Breast epithelium (tissue), 3 donors: ENCODE data around the gene GABARAP.

Experiments used
- CTCF ChIP-seq, 3 donors: fragments of 450-650 bp; IDR thresholded peaks; one replicate each; pipeline ENCODE4 v1.5.1; 2016 to 2017; ENCODE audit warnings: antibody characterized with exemption in 3 of 3, mild to moderate bottlenecking in 3 of 3, moderate library complexity in 3 of 3
- POLR2A ChIP-seq: fragments of 450-650 bp; IDR thresholded peaks from one replicate; pipeline ENCODE4 v1.6.1; 2016; ENCODE audit warnings: antibody characterized with exemption, mild to moderate bottlenecking, moderate library complexity

- TF ChIP-seq CTCF (IDR thresholded peaks at IDR 0.05) (no peak), POLR2A (no peak)
Observed at GRCh38 chr17:7260651-7261378, 18.6 kb upstream of the GABARAP start.
